Thyroid gland (tissue), 4 donors: ENCODE data around the gene CD99L2. TPM values are rescaled to one million over a fixed set of nuclear protein-coding genes. Genes with fewer than 3 reads are reported as not detected.

Source experiments
- DNase-seq, 2 donors: peaks; one replicate each; pipeline ENCODE4 v3.0.0-alpha.2; 2019
- H3K27ac ChIP-seq, 3 donors: fragments of 200-600 bp; sonication (generic); 1 replicate in 2 of 3; 2 replicates in 1 of 3; pipeline ENCODE4 v1.5.1; 2016 to 2019; ENCODE audit warnings: mild to moderate bottlenecking in 1 of 3, moderate library complexity in 1 of 3
- H3K27me3 ChIP-seq: fragments of 200-600 bp; sonication (generic); one replicate; pipeline ENCODE4 v1.5.1; 2019
- H3K36me3 ChIP-seq, 2 donors: fragments of 200-600 bp; sonication (generic); one replicate each; pipeline ENCODE4 v1.5.1; 2016 to 2019
- H3K4me1 ChIP-seq, 2 donors: fragments of 200-600 bp; sonication (generic); one replicate each; pipeline ENCODE4 v1.5.1; 2017 to 2019
- H3K4me3 ChIP-seq, 3 donors: fragments of 200-600 bp; sonication (generic); replicated peaks in 1 of 3; 1 replicate in 2 of 3; 2 replicates in 1 of 3; pipeline ENCODE4 v1.5.1; 2016; ENCODE audit warnings: mild to moderate bottlenecking in 1 of 3
- H3K9me3 ChIP-seq: fragments of 200-600 bp; sonication (generic); one replicate; pipeline ENCODE4 v1.5.1; 2017
- POLR2A ChIP-seq, 2 donors: fragments of 450-650 bp; IDR thresholded peaks; one replicate each; pipeline ENCODE4 v1.6.1; 2017; ENCODE audit warnings: antibody characterized with exemption in 2 of 2, mild to moderate bottlenecking in 2 of 2, moderate library complexity in 1 of 2
- WGBS, 2 donors: methylation state at CpG; one replicate each; pipeline ENCODE4 v1.1.5; 2017; 5-methylcytosine and 5-hydroxymethylcytosine counted together
- intact Hi-C: fragments of 100-400 bp; cut with DNase I; formaldehyde crosslinking; loops from one replicate; pipeline ENCODE4 v1.15.1; 2023
- total RNA-seq, 4 donors: library from RNA; depleted of rRNA; stranded (reverse); fragments of >200 nt; gene quantifications; one replicate each; pipeline ENCODE4 v1.2.3, GENCODE V29; 2016
- TF ChIP-seq, protein P1 (sequence below), 6 experiments: fragments of 200-600 bp in 3 of 6; fragments of 450-650 bp in 3 of 6; sonication (generic) in 3 of 6; IDR thresholded peaks; one replicate each; pipeline ENCODE4 v1.5.1; 2016 to 2019; ENCODE audit warnings: antibody characterized with exemption in 6 of 6, mild to moderate bottlenecking in 2 of 6, inconsistent platforms in 1 of 6, moderate library complexity in 1 of 6

Gene CD99L2
- total RNA-seq, 4 donors from 2014 or later: 26.4 to 39.1 (median 31.2) TPM

DNA sequence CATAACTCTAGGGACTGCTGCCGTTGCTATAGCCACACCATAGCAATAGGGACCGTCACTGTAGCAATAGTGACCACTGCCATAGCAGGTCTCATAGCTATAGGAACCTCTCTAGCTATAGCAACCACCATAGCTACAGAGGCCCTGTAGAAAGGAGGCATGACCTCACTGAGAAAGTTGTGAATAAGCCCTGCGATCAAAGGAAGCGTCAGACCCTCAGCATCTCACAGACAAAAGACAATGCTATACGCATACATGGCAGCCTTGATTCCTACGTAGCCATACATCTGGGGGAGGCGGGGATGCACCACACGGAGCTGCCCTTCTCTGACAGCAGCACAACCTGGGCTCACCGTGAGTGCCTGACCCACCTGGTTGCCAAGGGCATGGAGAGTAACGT lies 116.8 kb downstream of the CD99L2 start:
- no peak for DNase-seq
- Histone ChIP-seq H3K9me3 (no peaks in the 10 kb centered on the region), H3K27me3 (no peaks in the 10 kb centered on the region), H3K4me1 (no peaks in the 10 kb centered on the region), H3K27ac (no peak overlapping the region), H3K36me3 (no peaks in the 10 kb centered on the region), H3K4me3 (no peak overlapping the region)
- TF ChIP-seq POLR2A (IDR thresholded peaks at IDR 0.05): no peak
- TF ChIP-seq, protein P1, sequence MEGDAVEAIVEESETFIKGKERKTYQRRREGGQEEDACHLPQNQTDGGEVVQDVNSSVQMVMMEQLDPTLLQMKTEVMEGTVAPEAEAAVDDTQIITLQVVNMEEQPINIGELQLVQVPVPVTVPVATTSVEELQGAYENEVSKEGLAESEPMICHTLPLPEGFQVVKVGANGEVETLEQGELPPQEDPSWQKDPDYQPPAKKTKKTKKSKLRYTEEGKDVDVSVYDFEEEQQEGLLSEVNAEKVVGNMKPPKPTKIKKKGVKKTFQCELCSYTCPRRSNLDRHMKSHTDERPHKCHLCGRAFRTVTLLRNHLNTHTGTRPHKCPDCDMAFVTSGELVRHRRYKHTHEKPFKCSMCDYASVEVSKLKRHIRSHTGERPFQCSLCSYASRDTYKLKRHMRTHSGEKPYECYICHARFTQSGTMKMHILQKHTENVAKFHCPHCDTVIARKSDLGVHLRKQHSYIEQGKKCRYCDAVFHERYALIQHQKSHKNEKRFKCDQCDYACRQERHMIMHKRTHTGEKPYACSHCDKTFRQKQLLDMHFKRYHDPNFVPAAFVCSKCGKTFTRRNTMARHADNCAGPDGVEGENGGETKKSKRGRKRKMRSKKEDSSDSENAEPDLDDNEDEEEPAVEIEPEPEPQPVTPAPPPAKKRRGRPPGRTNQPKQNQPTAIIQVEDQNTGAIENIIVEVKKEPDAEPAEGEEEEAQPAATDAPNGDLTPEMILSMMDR (IDR thresholded peaks at IDR 0.05): no peak
- 96 to 99% methylated on average over 9 to 10 of the region's 10 CpGs for WGBS, 2 donors
- intact Hi-C loops: no loop called here

GRCh38 chrX:150779385-150779784 lies 119.1 kb downstream of the CD99L2 start:
- WGBS, 2 donors: 94% methylated on average over 8 of the region's 8 CpGs
- TF ChIP-seq, protein P1 (IDR thresholded peaks at IDR 0.05): no peak
- no peak for TF ChIP-seq POLR2A (IDR thresholded peaks at IDR 0.05)
- Histone ChIP-seq H3K36me3 (no peaks in the 10 kb centered on the region), H3K4me3 (no peak overlapping the region), H3K9me3 (no peaks in the 10 kb centered on the region), H3K27ac (no peak overlapping the region), H3K27me3 (no peaks in the 10 kb centered on the region), H3K4me1 (no peaks in the 10 kb centered on the region)
- intact Hi-C loops: no loop called here
- no peak for DNase-seq

- H3K4me1 ChIP-seq: no peaks in the 10 kb centered on the region
- no peaks in the 10 kb centered on the region for H3K9me3 ChIP-seq
- WGBS, 2 donors: 93 to 96% methylated on average over 8 to 17 of the region's 18 CpGs
- intact Hi-C loops: no loop called here
- no peak for DNase-seq
- no peak overlapping the region for H3K27ac ChIP-seq
- H3K4me3 ChIP-seq: no peak overlapping the region
- H3K36me3 ChIP-seq: no peaks in the 10 kb centered on the region
- TF ChIP-seq, protein P1 (IDR thresholded peaks at IDR 0.05): no peak
- no peak for TF ChIP-seq POLR2A (IDR thresholded peaks at IDR 0.05)
- H3K27me3 ChIP-seq: no peaks in the 10 kb centered on the region
Observed at GRCh38 chrX:150777328-150777992, 121.0 kb downstream of the CD99L2 start.

- Histone ChIP-seq H3K4me1 (no peaks in the 10 kb centered on the region), H3K27ac (no peak overlapping the region), H3K4me3 (no peak overlapping the region), H3K27me3 (no peaks in the 10 kb centered on the region), H3K36me3 (no peaks in the 10 kb centered on the region), H3K9me3 (no peaks in the 10 kb centered on the region)
- 79 to 95% methylated on average over 3 to 12 of the region's 18 CpGs for WGBS, 2 donors
- intact Hi-C loops: no loop called here
- DNase-seq: no peak
- TF ChIP-seq, protein P1 (IDR thresholded peaks at IDR 0.05): no peak
- no peak for TF ChIP-seq POLR2A (IDR thresholded peaks at IDR 0.05)
Observed at GRCh38 chrX:150775569-150776350, 122.7 kb downstream of the CD99L2 start.
